Measurements from ENCODE around the gene KLHL15.

KLHL15 gene

DNA sequence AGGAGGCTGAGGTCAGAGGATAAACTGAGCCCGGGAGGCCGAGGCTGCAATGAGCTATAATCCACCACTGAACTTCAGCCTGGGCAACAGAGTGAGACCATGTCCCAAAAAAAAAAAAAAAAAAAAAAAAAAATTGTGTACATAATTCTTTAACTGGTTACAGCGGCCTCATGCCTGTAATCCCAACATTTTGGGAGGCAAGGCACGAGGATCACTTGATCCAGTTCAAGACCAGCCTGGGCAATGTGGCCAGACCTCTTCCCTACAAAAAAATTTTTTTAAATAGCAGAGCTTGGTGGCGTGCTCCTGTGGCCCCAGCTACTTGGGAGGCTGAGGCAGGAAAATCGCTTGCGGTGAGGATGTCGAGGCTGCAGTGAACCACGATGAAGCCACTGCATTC, 9.3 kb downstream of the KLHL15 start:
- H3K4me3 ChIP-seq (ENCODE audit: low read depth, low read length) = no peak overlapping the region
- DNase-seq (ENCODE audit: low read depth) = no peak
- no peak for TF ChIP-seq CTCF (IDR thresholded peaks at IDR 0.05; ENCODE audit: low read depth, low read length, missing control alignments)

- DNase-seq (ENCODE audit: low read depth) = no peak
- peak overlapping the region; percentile 11; the same call in 1 of the 2 replicates for H3K4me3 ChIP-seq (ENCODE audit: low read depth, low read length)
- no peak for TF ChIP-seq CTCF (IDR thresholded peaks at IDR 0.05; ENCODE audit: low read depth, low read length, missing control alignments)
These were observed 12.5 kb downstream of the KLHL15 start for GRCh38 chrX:24014388-24015018.

GRCh38 chrX:24012266-24012665, 14.7 kb downstream of the KLHL15 start:
- no peak for DNase-seq (ENCODE audit: low read depth)
- TF ChIP-seq CTCF (IDR thresholded peaks at IDR 0.05; ENCODE audit: low read depth, low read length, missing control alignments) = no peak
- no peak overlapping the region for H3K4me3 ChIP-seq (ENCODE audit: low read depth, low read length)

DNA sequence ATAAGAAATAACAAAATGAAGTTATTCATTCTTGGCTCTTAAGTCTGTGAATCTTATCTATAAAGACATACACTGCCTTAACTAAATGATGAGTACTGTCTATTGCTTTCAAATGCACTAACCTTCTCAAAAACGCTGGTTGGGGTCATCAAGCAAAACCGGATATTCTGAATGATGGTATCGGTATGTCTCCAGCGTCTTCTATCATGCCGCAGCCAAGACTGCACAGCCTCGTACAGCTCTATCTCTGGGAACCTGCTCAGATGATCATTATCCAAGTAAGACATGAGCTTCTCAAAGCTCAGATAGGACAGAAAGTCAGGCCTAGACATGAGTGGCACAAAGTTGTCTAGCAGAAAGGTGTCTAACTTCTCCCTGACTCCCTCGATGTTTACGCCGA, 21.1 kb downstream of the KLHL15 start:
- TF ChIP-seq CTCF (IDR thresholded peaks at IDR 0.05; ENCODE audit: low read depth, low read length, missing control alignments) = no peak
- no peak overlapping the region for H3K4me3 ChIP-seq (ENCODE audit: low read depth, low read length)
- DNase-seq (ENCODE audit: low read depth) = no peak

GRCh38 chrX:24005028-24005427, 22.0 kb downstream of the KLHL15 start:
- no peak for DNase-seq (ENCODE audit: low read depth)
- TF ChIP-seq CTCF (IDR thresholded peaks at IDR 0.05; ENCODE audit: low read depth, low read length, missing control alignments) = no peak

DNA sequence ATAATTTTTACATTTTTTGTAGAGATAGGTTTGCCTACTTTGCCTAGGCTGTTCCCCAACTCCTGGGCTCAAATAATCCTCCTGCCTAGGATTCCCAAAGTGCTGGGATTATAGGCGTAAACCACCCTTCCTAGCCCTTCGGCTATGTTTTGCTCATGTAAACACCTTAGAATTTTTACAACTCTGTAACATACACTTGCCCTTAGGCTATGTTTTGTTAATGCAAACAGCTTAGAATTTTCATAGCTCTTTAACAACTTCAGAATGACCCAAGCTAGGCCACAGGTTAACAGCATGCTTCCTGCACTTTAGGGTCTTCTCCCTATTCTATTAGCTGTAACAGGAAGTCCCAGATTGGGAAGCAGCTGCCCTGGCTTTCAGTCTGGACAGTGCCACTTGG, 24.2 kb downstream of the KLHL15 start:
- no peak overlapping the region for H3K4me3 ChIP-seq (ENCODE audit: low read depth, low read length)
- no peak for DNase-seq (ENCODE audit: low read depth)
- no peak for TF ChIP-seq CTCF (IDR thresholded peaks at IDR 0.05; ENCODE audit: low read depth, low read length, missing control alignments)

More at GRCh38 chrX:24005028-24005427, 22.0 kb downstream of the KLHL15 start:
- H3K4me3 ChIP-seq (ENCODE audit: low read depth, low read length) = no peak overlapping the region

GRCh38 chrX:24002167-24002566, 24.8 kb downstream of the KLHL15 start:
- no peak overlapping the region for H3K4me3 ChIP-seq (ENCODE audit: low read depth, low read length)
- no peak for TF ChIP-seq CTCF (IDR thresholded peaks at IDR 0.05; ENCODE audit: low read depth, low read length, missing control alignments)
- no peak for DNase-seq (ENCODE audit: low read depth)

Data from GM12864 (cell line).